Measurements from ENCODE around the gene METTL15. TPM values are rescaled to one million over a fixed set of nuclear protein-coding genes. Genes with fewer than 3 reads are reported as not detected.
A peak's percentile ranks its signal among the peaks of the same experiment; 100 is the strongest.
"Not testable (repeated sequence)": the region's sequence is repeated elsewhere in the genome, so short reads cannot be mapped to it uniquely, and the experiment has no call there.

The METTL15 gene
- total and polyA plus RNA-seq, 5 donors from 2014 or later, result 5.1 to 11.5 (median 7.3) TPM

GRCh38 chr11:28298209-28298608 lies 190.0 kb downstream of the METTL15 start:
- H3K9me3 ChIP-seq (ENCODE audit: control insufficient read depth in 2 of 2, low read length in 2 of 2), result no peaks in the 10 kb centered on the region
- H3K4me3 ChIP-seq (ENCODE audit: low read depth, low read length), result no peak overlapping the region
- H3K9me3 Mint-ChIP-seq, result peaks cover 0 to 3% (median 0%) of the 10 kb centered on the region in 7 donors
- H3K36me3 Mint-ChIP-seq, result peaks cover 57% of the 10 kb centered on the region
- H3K27me3 ChIP-seq (ENCODE audit: control insufficient read depth, insufficient read depth, low read length), result no peaks in the 10 kb centered on the region
- peaks cover 0 to 8% (median 4%) of the 10 kb centered on the region in 4 donors for H3K4me1 Mint-ChIP-seq
- ATAC-seq (ENCODE audit: low read depth in 2 of 2) (no peak), DNase-seq (no peak)
- H3K27ac ChIP-seq (ENCODE audit: insufficient read depth, low read length, poor library complexity, severe bottlenecking), result no peak overlapping the region
- no peaks in the 10 kb centered on the region for H3K4me1 ChIP-seq (ENCODE audit: control insufficient read depth, insufficient read depth, low read length, poor library complexity, severe bottlenecking)
- peaks cover 39% of the 10 kb centered on the region for H3K36me3 ChIP-seq (ENCODE audit: control insufficient read depth, insufficient read depth, low read length)
- H3K4me3 Mint-ChIP-seq, result no peak overlapping the region
- H3K27me3 Mint-ChIP-seq, result no peaks in the 10 kb centered on the region
- H3K27ac Mint-ChIP-seq, result no peak overlapping the region

GRCh38 chr11:28303477-28304191 lies 195.4 kb downstream of the METTL15 start:
- Histone ChIP-seq H3K27me3 (ENCODE audit: control insufficient read depth, insufficient read depth, low read length) (no peaks in the 10 kb centered on the region), H3K36me3 (ENCODE audit: control insufficient read depth, insufficient read depth, low read length) (peaks cover 29% of the 10 kb centered on the region), H3K4me1 (ENCODE audit: control insufficient read depth, insufficient read depth, low read length, poor library complexity, severe bottlenecking) (no peaks in the 10 kb centered on the region), H3K4me3 (ENCODE audit: low read depth, low read length) (no peak overlapping the region), H3K27ac (ENCODE audit: insufficient read depth, low read length, poor library complexity, severe bottlenecking) (no peak overlapping the region), H3K9me3 (ENCODE audit: control insufficient read depth in 2 of 2, low read length in 2 of 2) (no peaks in the 10 kb centered on the region)
- H3K27me3 Mint-ChIP-seq, result no peaks in the 10 kb centered on the region
- DNase-seq, result no peak
- H3K4me3 Mint-ChIP-seq, result no peak overlapping the region
- ATAC-seq (ENCODE audit: low read depth in 2 of 2), result no peak
- H3K9me3 Mint-ChIP-seq, result peaks cover 0 to 3% (median 0%) of the 10 kb centered on the region in 7 donors
- H3K27ac Mint-ChIP-seq, result no peak overlapping the region
- H3K4me1 Mint-ChIP-seq, result peaks cover 0 to 3% (median 0%) of the 10 kb centered on the region in 4 donors
- H3K36me3 Mint-ChIP-seq, result peaks cover 37% of the 10 kb centered on the region

GRCh38 chr11:28315440-28315839 lies 207.3 kb downstream of the METTL15 start:
- peaks cover 0 to 3% (median 0%) of the 10 kb centered on the region in 7 donors for H3K9me3 Mint-ChIP-seq
- Histone ChIP-seq H3K27me3 (ENCODE audit: control insufficient read depth, insufficient read depth, low read length) (no peaks in the 10 kb centered on the region), H3K27ac (ENCODE audit: insufficient read depth, low read length, poor library complexity, severe bottlenecking) (no peak overlapping the region), H3K4me1 (ENCODE audit: control insufficient read depth, insufficient read depth, low read length, poor library complexity, severe bottlenecking) (no peaks in the 10 kb centered on the region), H3K9me3 (ENCODE audit: control insufficient read depth in 2 of 2, low read length in 2 of 2) (no peaks in the 10 kb centered on the region), H3K4me3 (ENCODE audit: low read depth, low read length) (no peak overlapping the region), H3K36me3 (ENCODE audit: control insufficient read depth, insufficient read depth, low read length) (peaks cover 6% of the 10 kb centered on the region)
- ATAC-seq (ENCODE audit: low read depth in 2 of 2) (no peak), DNase-seq (no peak)
- no peaks in the 10 kb centered on the region for H3K27me3 Mint-ChIP-seq
- no peak overlapping the region for H3K4me3 Mint-ChIP-seq
- H3K36me3 Mint-ChIP-seq, result peaks cover 47% of the 10 kb centered on the region
- peaks cover 0 to 2% (median 0%) of the 10 kb centered on the region in 4 donors for H3K4me1 Mint-ChIP-seq
- no peak overlapping the region for H3K27ac Mint-ChIP-seq

GRCh38 chr11:28318871-28319270 lies 210.7 kb downstream of the METTL15 start:
- Histone ChIP-seq H3K36me3 (ENCODE audit: control insufficient read depth, insufficient read depth, low read length) (peaks cover 3% of the 10 kb centered on the region), H3K4me1 (ENCODE audit: control insufficient read depth, insufficient read depth, low read length, poor library complexity, severe bottlenecking) (no peaks in the 10 kb centered on the region), H3K27ac (ENCODE audit: insufficient read depth, low read length, poor library complexity, severe bottlenecking) (no peak overlapping the region), H3K27me3 (ENCODE audit: control insufficient read depth, insufficient read depth, low read length) (no peaks in the 10 kb centered on the region), H3K4me3 (ENCODE audit: low read depth, low read length) (no peak overlapping the region), H3K9me3 (ENCODE audit: control insufficient read depth in 2 of 2, low read length in 2 of 2) (no peaks in the 10 kb centered on the region)
- no peak overlapping the region for H3K27ac Mint-ChIP-seq
- H3K27me3 Mint-ChIP-seq, result no peaks in the 10 kb centered on the region
- peaks cover 0 to 3% (median 0%) of the 10 kb centered on the region in 7 donors for H3K9me3 Mint-ChIP-seq
- peaks cover 0 to 4% (median 0%) of the 10 kb centered on the region in 4 donors for H3K4me1 Mint-ChIP-seq
- H3K4me3 Mint-ChIP-seq, result no peak overlapping the region
- H3K36me3 Mint-ChIP-seq, result peaks cover 39% of the 10 kb centered on the region
- ATAC-seq (ENCODE audit: low read depth in 2 of 2) (no peak), DNase-seq (no peak)

GRCh38 chr11:28323621-28324020 lies 215.4 kb downstream of the METTL15 start:
- H3K27ac Mint-ChIP-seq, result peak overlapping the region in 1 of 3 donors; percentile 1
- ATAC-seq (ENCODE audit: low read depth in 2 of 2), result no peak

GRCh38 chr11:28332393-28332792 lies 224.2 kb downstream of the METTL15 start:
- H3K27me3 Mint-ChIP-seq; H3K4me1 Mint-ChIP-seq; ATAC-seq (ENCODE audit: low read depth in 2 of 2): not testable (repeated sequence)

More at GRCh38 chr11:28323621-28324020, 215.4 kb downstream of the METTL15 start:
- H3K27ac ChIP-seq (ENCODE audit: insufficient read depth, low read length, poor library complexity, severe bottlenecking), result no peak overlapping the region
- H3K36me3 Mint-ChIP-seq, result peaks cover 23% of the 10 kb centered on the region
- H3K4me1 ChIP-seq (ENCODE audit: control insufficient read depth, insufficient read depth, low read length, poor library complexity, severe bottlenecking), result no peaks in the 10 kb centered on the region
- no peaks in the 10 kb centered on the region for H3K36me3 ChIP-seq (ENCODE audit: control insufficient read depth, insufficient read depth, low read length)
- H3K4me3 Mint-ChIP-seq, result no peak overlapping the region
- H3K4me1 Mint-ChIP-seq, result peaks cover 0 to 4% (median 2%) of the 10 kb centered on the region in 4 donors
- H3K27me3 Mint-ChIP-seq, result no peaks in the 10 kb centered on the region
- no peaks in the 10 kb centered on the region for H3K9me3 ChIP-seq (ENCODE audit: control insufficient read depth in 2 of 2, low read length in 2 of 2)
- no peaks in the 10 kb centered on the region for H3K27me3 ChIP-seq (ENCODE audit: control insufficient read depth, insufficient read depth, low read length)
- DNase-seq, result no peak
- H3K4me3 ChIP-seq (ENCODE audit: low read depth, low read length), result no peak overlapping the region
- H3K9me3 Mint-ChIP-seq, result peaks cover 0 to 8% (median 0%) of the 10 kb centered on the region in 7 donors

GRCh38 chr11:28337701-28338100 lies 229.5 kb downstream of the METTL15 start:
- no peak for DNase-seq
- Mint-ChIP-seq H3K4me1 (no peaks in the 10 kb centered on the region), H3K36me3 (no peaks in the 10 kb centered on the region), H3K4me3 (no peak overlapping the region), H3K27ac (no peak overlapping the region), H3K27me3 (no peaks in the 10 kb centered on the region), H3K9me3 (peaks cover 0 to 29% (median 6%) of the 10 kb centered on the region in 7 donors)
- no peak overlapping the region for H3K4me3 ChIP-seq (ENCODE audit: low read depth, low read length)
- no peaks in the 10 kb centered on the region for H3K27me3 ChIP-seq (ENCODE audit: control insufficient read depth, insufficient read depth, low read length)
- H3K4me1 ChIP-seq (ENCODE audit: control insufficient read depth, insufficient read depth, low read length, poor library complexity, severe bottlenecking), result no peaks in the 10 kb centered on the region
- no peaks in the 10 kb centered on the region for H3K36me3 ChIP-seq (ENCODE audit: control insufficient read depth, insufficient read depth, low read length)
- no peak overlapping the region for H3K27ac ChIP-seq (ENCODE audit: insufficient read depth, low read length, poor library complexity, severe bottlenecking)
- no peak for ATAC-seq (ENCODE audit: low read depth in 2 of 2)
- peaks cover 12 to 13% of the 10 kb centered on the region in 2 experiments for H3K9me3 ChIP-seq (ENCODE audit: control insufficient read depth in 2 of 2, low read length in 2 of 2)

More at GRCh38 chr11:28332393-28332792, 224.2 kb downstream of the METTL15 start:
- not testable (repeated sequence) for H3K27me3 ChIP-seq (ENCODE audit: control insufficient read depth, insufficient read depth, low read length); H3K36me3 Mint-ChIP-seq; DNase-seq; H3K27ac Mint-ChIP-seq; H3K4me1 ChIP-seq (ENCODE audit: control insufficient read depth, insufficient read depth, low read length, poor library complexity, severe bottlenecking); H3K4me3 ChIP-seq (ENCODE audit: low read depth, low read length); H3K9me3 Mint-ChIP-seq; H3K4me3 Mint-ChIP-seq; H3K9me3 ChIP-seq (ENCODE audit: control insufficient read depth in 2 of 2, low read length in 2 of 2); H3K36me3 ChIP-seq (ENCODE audit: control insufficient read depth, insufficient read depth, low read length); H3K27ac ChIP-seq (ENCODE audit: insufficient read depth, low read length, poor library complexity, severe bottlenecking)

GRCh38 chr11:28338371-28338770 lies 230.2 kb downstream of the METTL15 start:
- Mint-ChIP-seq H3K4me3 (no peak overlapping the region), H3K36me3 (no peaks in the 10 kb centered on the region), H3K9me3 (peaks cover 0 to 29% (median 6%) of the 10 kb centered on the region in 7 donors), H3K27ac (no peak overlapping the region), H3K4me1 (no peaks in the 10 kb centered on the region), H3K27me3 (no peaks in the 10 kb centered on the region)
- H3K9me3 ChIP-seq (ENCODE audit: control insufficient read depth in 2 of 2, low read length in 2 of 2), result peaks cover 12 to 13% of the 10 kb centered on the region in 2 experiments
- no peaks in the 10 kb centered on the region for H3K4me1 ChIP-seq (ENCODE audit: control insufficient read depth, insufficient read depth, low read length, poor library complexity, severe bottlenecking)
- H3K4me3 ChIP-seq (ENCODE audit: low read depth, low read length), result no peak overlapping the region
- ATAC-seq (ENCODE audit: low read depth in 2 of 2) (no peak), DNase-seq (no peak)
- H3K27me3 ChIP-seq (ENCODE audit: control insufficient read depth, insufficient read depth, low read length), result no peaks in the 10 kb centered on the region
- H3K27ac ChIP-seq (ENCODE audit: insufficient read depth, low read length, poor library complexity, severe bottlenecking), result no peak overlapping the region
- H3K36me3 ChIP-seq (ENCODE audit: control insufficient read depth, insufficient read depth, low read length), result no peaks in the 10 kb centered on the region

All from CD4-positive, CD25-positive, alpha-beta regulatory T cell (primary cell).